CD4-positive, alpha-beta T cell (primary cell): Measurements from ENCODE around the gene GOLGA8Q. TPM values are rescaled to one million over a fixed set of nuclear protein-coding genes. Genes with fewer than 3 reads are reported as not detected.
"Not testable (repeated sequence)": the region's sequence is repeated elsewhere in the genome, so short reads cannot be mapped to it uniquely, and the experiment has no call there.

Source experiments
- ATAC-seq: fragments of 200-7000 bp; cut with Tn5 transposase; one replicate; pipeline ENCODE4 v1.10.0; 2022; ENCODE audit warnings: mild to moderate bottlenecking; ENCODE audit not compliant: poor library complexity
- CTCF ChIA-PET: fragments of 350-600 bp; sonication (Branson Sonifier 250); formaldehyde crosslinking; loops from one replicate; lab custom pipeline; 2021; ENCODE audit warnings: antibody characterized with exemption, inconsistent platforms; lab: Charles Lee
- POLR2A ChIA-PET: fragments of 350-600 bp; sonication (Branson Sonifier 250); formaldehyde crosslinking; loops from one replicate; lab custom pipeline; 2021; ENCODE audit warnings: antibody characterized with exemption, inconsistent platforms; lab: Charles Lee
- DNase-seq, 14 experiments: peaks; one replicate each; pipeline ENCODE4 v3.0.0-alpha.2; 2013 to 2020; ENCODE audit warnings: mixed read lengths in 2 of 14
- H3K27ac ChIP-seq, 2 donors: one replicate each; pipeline versions ENCODE4 v1.5.1 to v1.7.0; 2013; ENCODE audit warnings: low read length in 2 of 2, low read depth in 1 of 2, mild to moderate bottlenecking in 1 of 2
- H3K27me3 ChIP-seq, 2 experiments: 1 replicate in 1 of 2; 2 replicates in 1 of 2; pipeline versions ENCODE4 v1.6.1 to v1.7.0; 2013; ENCODE audit warnings: low read length in 2 of 2, control low read depth in 1 of 2, mild to moderate bottlenecking in 1 of 2, moderate library complexity in 1 of 2; ENCODE audit not compliant: insufficient read depth in 2 of 2, control insufficient read depth in 1 of 2
- H3K36me3 ChIP-seq: one replicate; pipeline ENCODE4 v1.6.1; 2013; ENCODE audit warnings: low read length, control low read depth; ENCODE audit not compliant: insufficient read depth
- H3K4me1 ChIP-seq: one replicate; pipeline ENCODE4 v1.6.1; 2013; ENCODE audit warnings: low read length, control low read depth; ENCODE audit not compliant: insufficient read depth
- H3K4me3 ChIP-seq: one replicate; pipeline ENCODE4 v1.5.1; 2013; ENCODE audit warnings: mild to moderate bottlenecking, low read length, moderate library complexity
- H3K9me3 ChIP-seq, 2 experiments: 1 replicate in 1 of 2; 2 replicates in 1 of 2; pipeline versions ENCODE4 v1.6.1 to v1.7.0; 2013; ENCODE audit warnings: low read length in 2 of 2, mild to moderate bottlenecking in 2 of 2, control low read depth in 1 of 2, moderate library complexity in 1 of 2; ENCODE audit not compliant: control insufficient read depth in 1 of 2, insufficient read depth in 1 of 2
- H3K27ac Mint-ChIP-seq: one replicate; pipeline ENCODE4 v1.8.0; 2020; ENCODE audit warnings: mixed read lengths
- H3K27me3 Mint-ChIP-seq: one replicate; pipeline ENCODE4 v1.8.0; 2021; ENCODE audit warnings: mixed read lengths
- H3K36me3 Mint-ChIP-seq: one replicate; pipeline ENCODE4 v1.8.0; 2021; ENCODE audit warnings: low read depth, mixed read lengths
- H3K4me1 Mint-ChIP-seq: one replicate; pipeline ENCODE4 v1.8.0; 2021; ENCODE audit warnings: low read depth, mixed read lengths
- H3K4me3 Mint-ChIP-seq: one replicate; pipeline ENCODE4 v1.8.0; 2020; ENCODE audit warnings: mild to moderate bottlenecking, mixed read lengths
- H3K9me3 Mint-ChIP-seq: one replicate; pipeline ENCODE4 v1.8.0; 2020; ENCODE audit warnings: mixed read lengths
- intact Hi-C, 2 experiments: fragments of 100-400 bp; cut with DNase I in 1 of 2; cut with micrococcal nuclease in 1 of 2; formaldehyde crosslinking; loops; one replicate each; pipeline versions ENCODE4 v1.15.1 to v1.9.0; 2023 to 2025; cut with DNase I, micrococcal nuclease
- polyA plus RNA-seq, 2 donors: library from polyadenylated mRNA; unstranded; fragments of 120-200 nt; gene quantifications; one replicate each; pipeline ENCODE4 v1.2.1, GENCODE V29; 2013
- total RNA-seq, 174 experiments: library from RNA in 2 of 174; stranded (reverse) in 2 of 174; gene quantifications; one replicate each; pipeline ENCODE4 v1.2.3 and lab custom pipeline; 2021 to 2026

The GOLGA8Q gene
- total RNA-seq (not detected), total RNA-seq (lab: John Stamatoyannopoulos, UW) (0 to 0.64 (median 0.05) reads per million in 172 experiments)
- polyA plus RNA-seq (2013, experiment 1 of 2), result 0.58 TPM
- polyA plus RNA-seq (2013, experiment 2 of 2), result 0.82 TPM

GRCh38 chr15:30551750-30552149 is at the start of gene GOLGA8Q:
Gene GOLGA8Q (plus strand): TSS chr15:30552050. CDS start chr15:30552078, 28 bp downstream.
- ATAC-seq, H3K36me3 ChIP-seq, H3K4me1 Mint-ChIP-seq, POLR2A ChIA-PET, H3K27me3 Mint-ChIP-seq, H3K27me3 ChIP-seq, H3K4me3 ChIP-seq, intact Hi-C loops, H3K27ac Mint-ChIP-seq, CTCF ChIA-PET, H3K36me3 Mint-ChIP-seq, DNase-seq, H3K9me3 Mint-ChIP-seq, H3K27ac ChIP-seq, H3K4me3 Mint-ChIP-seq, H3K4me1 ChIP-seq, H3K9me3 ChIP-seq: not testable (repeated sequence)

- CTCF ChIA-PET, H3K27me3 ChIP-seq, H3K27ac Mint-ChIP-seq, H3K36me3 Mint-ChIP-seq, H3K27me3 Mint-ChIP-seq, ATAC-seq, H3K4me3 Mint-ChIP-seq, H3K27ac ChIP-seq, H3K36me3 ChIP-seq, H3K9me3 Mint-ChIP-seq, H3K4me1 Mint-ChIP-seq, H3K9me3 ChIP-seq, H3K4me1 ChIP-seq, POLR2A ChIA-PET, intact Hi-C loops, H3K4me3 ChIP-seq: not testable (repeated sequence)
- peak in 1 of 14 experiments; percentile 0 for DNase-seq
Measured at GRCh38 chr15:30502904-30503781, 48.7 kb upstream of the GOLGA8Q start.

DNA sequence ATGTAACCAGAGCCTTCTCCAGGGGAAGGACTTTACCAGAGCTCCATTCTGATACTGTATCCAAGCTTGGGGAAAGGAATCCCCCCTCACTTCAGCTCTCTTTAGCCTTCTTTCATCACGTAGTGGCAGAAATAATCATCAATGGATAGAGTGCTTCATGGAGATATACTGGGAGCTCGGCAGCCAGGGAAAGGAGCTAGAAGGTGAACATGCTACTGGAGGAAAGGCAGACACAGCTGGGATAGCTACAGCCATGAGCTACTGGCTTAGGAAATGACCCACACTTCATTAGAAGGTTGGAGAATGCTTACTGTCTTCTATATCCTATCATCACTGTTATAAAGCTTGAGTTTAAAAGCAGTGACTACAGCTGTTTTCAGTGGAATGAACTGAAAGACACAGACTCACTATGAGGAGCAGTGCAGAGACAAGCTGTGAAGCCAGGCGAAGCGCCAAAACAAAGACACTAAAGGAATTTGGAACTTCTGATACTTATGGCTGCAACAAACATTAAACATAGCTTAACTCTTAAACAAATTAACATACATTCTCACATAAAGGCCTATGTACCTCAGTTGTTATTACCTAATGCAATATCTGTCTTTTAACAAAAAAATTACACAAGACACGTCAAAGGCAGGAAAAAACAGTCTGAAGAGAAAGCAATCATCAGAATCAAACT is 47.5 kb upstream of the GOLGA8Q start:
- intact Hi-C loops, ATAC-seq, H3K36me3 ChIP-seq, H3K4me1 ChIP-seq, DNase-seq, H3K4me1 Mint-ChIP-seq, H3K9me3 Mint-ChIP-seq, H3K27me3 ChIP-seq, H3K27me3 Mint-ChIP-seq, POLR2A ChIA-PET, H3K27ac ChIP-seq, H3K27ac Mint-ChIP-seq, CTCF ChIA-PET, H3K36me3 Mint-ChIP-seq, H3K4me3 ChIP-seq, H3K9me3 ChIP-seq, H3K4me3 Mint-ChIP-seq: not testable (repeated sequence)

- H3K9me3 Mint-ChIP-seq, H3K4me1 ChIP-seq, DNase-seq, H3K9me3 ChIP-seq, H3K4me3 Mint-ChIP-seq, H3K4me3 ChIP-seq, H3K27ac Mint-ChIP-seq, H3K4me1 Mint-ChIP-seq, H3K36me3 Mint-ChIP-seq, POLR2A ChIA-PET, ATAC-seq, CTCF ChIA-PET, H3K27me3 Mint-ChIP-seq, H3K27me3 ChIP-seq, H3K36me3 ChIP-seq, H3K27ac ChIP-seq, intact Hi-C loops: not testable (repeated sequence)
Measured at GRCh38 chr15:30514545-30514944, 37.3 kb upstream of the GOLGA8Q start.

GRCh38 chr15:30523453-30524243 is 28.2 kb upstream of the GOLGA8Q start:
- H3K4me3 ChIP-seq, CTCF ChIA-PET, H3K36me3 Mint-ChIP-seq, H3K36me3 ChIP-seq, H3K27me3 ChIP-seq, intact Hi-C loops, H3K4me1 ChIP-seq, ATAC-seq, H3K4me3 Mint-ChIP-seq, H3K4me1 Mint-ChIP-seq, H3K27me3 Mint-ChIP-seq, H3K27ac Mint-ChIP-seq, POLR2A ChIA-PET, H3K27ac ChIP-seq, H3K9me3 ChIP-seq, H3K9me3 Mint-ChIP-seq: not testable (repeated sequence)
- peak in 2 of 14 experiments; percentile 0 for DNase-seq

- CTCF ChIA-PET, intact Hi-C loops, H3K27ac Mint-ChIP-seq, H3K9me3 Mint-ChIP-seq, H3K4me1 Mint-ChIP-seq, H3K4me3 Mint-ChIP-seq, H3K36me3 ChIP-seq, H3K27me3 ChIP-seq, H3K4me1 ChIP-seq, ATAC-seq, H3K27ac ChIP-seq, H3K36me3 Mint-ChIP-seq, H3K4me3 ChIP-seq, H3K9me3 ChIP-seq, H3K27me3 Mint-ChIP-seq, DNase-seq, POLR2A ChIA-PET: not testable (repeated sequence)
Measured at GRCh38 chr15:30525912-30526311, 25.9 kb upstream of the GOLGA8Q start.
